Lower leg skin (tissue), 4 donors: Measurements from ENCODE around the gene LIMS2. TPM values are rescaled to one million over a fixed set of nuclear protein-coding genes. Genes with fewer than 3 reads are reported as not detected.

Experiments used
- DNase-seq, 2 donors: peaks; one replicate each; pipeline ENCODE4 v3.0.0-alpha.2; 2019; ENCODE audit warnings: low spot score in 2 of 2
- H3K4me3 ChIP-seq: fragments of 200-600 bp; sonication (generic); 2 replicates; pipeline ENCODE4 v1.5.1; 2017; ENCODE audit warnings: mild to moderate bottlenecking, low read depth; ENCODE audit not compliant: poor library complexity, severe bottlenecking
- POLR2A ChIP-seq, 2 donors: fragments of 450-650 bp; IDR thresholded peaks; one replicate each; pipeline ENCODE4 v1.6.1; 2016 to 2017; ENCODE audit warnings: antibody characterized with exemption in 2 of 2, mild to moderate bottlenecking in 1 of 2, moderate library complexity in 1 of 2
- WGBS, 2 donors: methylation state at CpG; one replicate each; pipeline ENCODE4 v1.1.5; 2018; 5-methylcytosine and 5-hydroxymethylcytosine counted together
- intact Hi-C: fragments of 100-400 bp; cut with DNase I; formaldehyde crosslinking; loops from one replicate; pipeline ENCODE4 v1.15.0; 2023; ENCODE audit warnings: low total_unique reads
- total RNA-seq, 4 donors: library from RNA; depleted of rRNA; stranded (reverse); fragments of >200 nt; gene quantifications; one replicate each; pipeline ENCODE4 v1.1.0, GENCODE V29; 2016
- TF ChIP-seq, protein P1 (sequence below), 3 donors: fragments of 450-650 bp; IDR thresholded peaks; one replicate each; pipeline ENCODE4 v1.5.1; 2016; ENCODE audit warnings: antibody characterized with exemption in 3 of 3, mild to moderate bottlenecking in 3 of 3, moderate library complexity in 2 of 3

Gene LIMS2
- total RNA-seq, 4 donors from 2014 or later: 7.5 to 19.4 (median 11.4) TPM

GRCh38 chr2:127702395-127703009 is 27.2 kb upstream of the LIMS2 start:
- WGBS, 2 donors: 60 to 63% methylated on average over 19 of the region's 19 CpGs
- no peak for TF ChIP-seq POLR2A (IDR thresholded peaks at IDR 0.05)
- TF ChIP-seq, protein P1, sequence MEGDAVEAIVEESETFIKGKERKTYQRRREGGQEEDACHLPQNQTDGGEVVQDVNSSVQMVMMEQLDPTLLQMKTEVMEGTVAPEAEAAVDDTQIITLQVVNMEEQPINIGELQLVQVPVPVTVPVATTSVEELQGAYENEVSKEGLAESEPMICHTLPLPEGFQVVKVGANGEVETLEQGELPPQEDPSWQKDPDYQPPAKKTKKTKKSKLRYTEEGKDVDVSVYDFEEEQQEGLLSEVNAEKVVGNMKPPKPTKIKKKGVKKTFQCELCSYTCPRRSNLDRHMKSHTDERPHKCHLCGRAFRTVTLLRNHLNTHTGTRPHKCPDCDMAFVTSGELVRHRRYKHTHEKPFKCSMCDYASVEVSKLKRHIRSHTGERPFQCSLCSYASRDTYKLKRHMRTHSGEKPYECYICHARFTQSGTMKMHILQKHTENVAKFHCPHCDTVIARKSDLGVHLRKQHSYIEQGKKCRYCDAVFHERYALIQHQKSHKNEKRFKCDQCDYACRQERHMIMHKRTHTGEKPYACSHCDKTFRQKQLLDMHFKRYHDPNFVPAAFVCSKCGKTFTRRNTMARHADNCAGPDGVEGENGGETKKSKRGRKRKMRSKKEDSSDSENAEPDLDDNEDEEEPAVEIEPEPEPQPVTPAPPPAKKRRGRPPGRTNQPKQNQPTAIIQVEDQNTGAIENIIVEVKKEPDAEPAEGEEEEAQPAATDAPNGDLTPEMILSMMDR (IDR thresholded peaks at IDR 0.05): no peak
- no peak for DNase-seq
- H3K4me3 ChIP-seq: peak overlapping the region; percentile 58
- intact Hi-C loops: no loop called here

DNA sequence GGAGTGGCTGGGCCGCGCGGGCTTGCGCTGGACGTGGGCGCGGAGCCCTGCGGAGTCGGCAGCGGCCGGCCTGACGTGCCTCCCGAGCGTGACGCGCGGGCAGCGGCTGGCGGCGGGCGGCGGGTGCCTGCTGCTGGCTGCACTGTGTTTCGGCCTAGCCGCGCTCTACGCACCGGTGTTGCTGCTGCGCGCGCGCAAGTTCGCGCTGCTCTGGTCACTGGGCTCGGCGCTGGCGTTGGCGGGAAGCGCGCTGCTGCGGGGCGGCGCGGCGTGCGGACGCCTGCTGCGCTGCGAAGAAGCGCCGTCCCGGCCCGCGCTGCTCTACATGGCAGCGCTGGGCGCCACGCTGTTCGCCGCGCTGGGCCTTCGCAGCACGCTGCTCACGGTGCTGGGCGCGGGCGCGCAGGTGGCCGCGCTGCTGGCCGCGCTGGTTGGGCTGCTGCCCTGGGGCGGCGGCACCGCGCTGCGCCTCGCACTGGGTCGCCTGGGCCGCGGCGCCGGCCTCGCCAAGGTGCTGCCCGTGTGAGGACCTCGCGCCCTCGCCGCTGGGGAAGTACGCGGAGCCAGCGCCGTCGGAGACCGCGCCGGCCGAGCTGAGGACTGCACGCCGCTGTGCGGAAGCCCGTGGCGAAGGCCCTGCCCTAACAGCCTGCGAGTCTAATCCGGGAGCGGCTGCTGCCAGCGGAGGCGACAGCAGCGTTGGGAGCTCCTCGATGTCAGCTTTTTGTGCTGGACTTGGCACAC is 26.5 kb upstream of the LIMS2 start:
- peak overlapping the region; percentile 58 for H3K4me3 ChIP-seq
- WGBS, 2 donors: 1% methylated on average over 26 to 40 of the region's 108 CpGs
- intact Hi-C loops: no loop called here
- DNase-seq: peak; percentile 56 to 94
- TF ChIP-seq POLR2A (IDR thresholded peaks at IDR 0.05): no peak
- TF ChIP-seq, protein P1 (IDR thresholded peaks at IDR 0.05): no peak

- TF ChIP-seq, protein P1 (IDR thresholded peaks at IDR 0.05): no peak
- TF ChIP-seq POLR2A (IDR thresholded peaks at IDR 0.05): peak in 1 of 2 donors; percentile 71
- H3K4me3 ChIP-seq: peak within 1 kb of the TSS; percentile 58
- WGBS, 2 donors: 0% methylated on average over 26 to 40 of the region's 44 CpGs
- intact Hi-C loops: no loop called here
- peak; percentile 90 to 98 for DNase-seq
These were observed 25.9 kb upstream of the LIMS2 start, which contains the start of gene SFT2D3 for GRCh38 chr2:127701193-127701650. SFT2D3 (plus strand) TSS chr2:127701497; CDS start chr2:127701529, 32 bp downstream.

DNA sequence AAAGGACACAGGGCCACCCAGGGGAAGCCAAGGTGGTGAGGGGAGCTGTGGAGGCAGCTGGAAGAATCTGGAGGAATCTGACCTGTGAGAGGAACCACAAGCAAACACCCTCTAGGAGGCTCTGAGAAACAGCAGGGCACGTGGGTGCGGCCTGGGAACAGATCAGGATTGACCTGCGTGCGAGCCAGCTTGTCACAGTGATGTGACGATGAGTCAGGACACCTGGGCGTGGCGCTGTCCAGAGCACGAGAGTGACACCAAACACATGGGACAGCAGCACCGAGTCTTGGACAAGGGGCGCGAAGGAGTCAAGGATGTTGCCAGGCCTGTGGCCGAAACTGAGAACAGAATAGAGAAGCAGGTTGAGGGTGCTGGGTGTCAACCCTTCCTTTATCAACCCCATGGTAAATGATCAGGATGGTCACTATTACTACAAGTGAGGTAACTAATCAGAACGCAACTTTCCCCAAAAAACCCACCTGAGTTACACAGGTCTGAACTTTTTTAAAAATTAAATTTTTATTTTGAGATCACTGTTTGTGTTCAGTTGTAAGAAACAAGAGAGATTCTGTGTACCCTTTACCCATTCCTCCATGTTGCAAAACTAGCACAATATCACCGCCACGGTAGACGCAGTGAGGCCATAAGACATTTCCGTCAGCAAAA is 25.3 kb upstream of the LIMS2 start:
- WGBS, 2 donors: 42 to 52% methylated on average over 17 of the region's 17 CpGs
- H3K4me3 ChIP-seq: peak overlapping the region; percentile 58
- intact Hi-C loops: no loop called here
- TF ChIP-seq, protein P1 (IDR thresholded peaks at IDR 0.05): no peak
- no peak for TF ChIP-seq POLR2A (IDR thresholded peaks at IDR 0.05)
- peak; percentile 60 to 92 for DNase-seq

DNA sequence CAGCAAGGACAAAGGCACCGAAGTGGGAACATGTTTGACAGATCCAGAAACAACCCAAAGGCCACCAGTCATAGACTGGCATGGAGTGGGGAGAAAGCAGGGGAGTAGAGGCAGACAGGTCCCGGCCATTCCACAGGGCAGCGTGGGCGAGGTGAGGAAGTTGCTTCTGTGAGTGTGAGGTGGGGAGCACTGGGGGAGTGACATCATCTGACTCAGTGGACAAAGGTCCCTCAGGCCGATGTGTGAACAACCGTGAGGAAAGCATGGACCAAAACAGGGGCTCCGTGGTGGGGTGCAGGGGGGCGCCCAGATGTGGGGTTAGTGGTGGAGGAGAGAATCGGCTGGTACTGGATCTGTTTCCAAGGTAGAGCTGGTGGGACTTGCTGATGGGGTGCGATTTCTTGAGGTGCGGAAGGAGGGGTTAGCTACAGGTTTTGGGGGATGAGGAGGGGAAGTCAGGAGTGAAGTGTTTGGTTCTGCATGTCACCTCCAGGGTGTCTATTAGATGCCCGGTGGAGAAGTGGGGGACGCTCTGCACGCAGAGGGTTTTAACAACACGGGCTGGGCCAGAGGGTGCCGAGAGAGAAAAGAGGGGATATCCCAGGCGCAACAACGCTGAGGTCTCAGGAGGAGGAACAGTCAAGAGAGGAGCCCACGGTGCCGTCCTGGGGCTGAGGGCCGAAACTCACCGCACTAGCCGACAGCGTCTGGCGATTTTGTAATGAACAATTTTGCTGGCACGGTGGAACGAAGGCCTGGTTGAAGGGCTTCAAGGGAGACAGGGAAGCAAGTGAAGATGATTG is 23.4 kb upstream of the LIMS2 start:
- intact Hi-C loops: no loop called here
- no peak for DNase-seq
- TF ChIP-seq POLR2A (IDR thresholded peaks at IDR 0.05): no peak
- TF ChIP-seq, protein P1 (IDR thresholded peaks at IDR 0.05): no peak
- no peak overlapping the region for H3K4me3 ChIP-seq
- WGBS, 2 donors: 93 to 95% methylated on average over 27 of the region's 27 CpGs
